GM13977 (cell line): ENCODE results near the gene NUDT3.
"Not testable (repeated sequence)": the region's sequence is repeated elsewhere in the genome, so short reads cannot be mapped to it uniquely, and the experiment has no call there.

Experiments used
- DNase-seq: peaks from one replicate; pipeline ENCODE4 v3.0.0; 2012; ENCODE audit warnings: low spot score
- CTCF ChIP-seq: IDR thresholded peaks from 2 replicates; pipeline ENCODE4 v1.5.1; 2012; ENCODE audit warnings: mild to moderate bottlenecking, control low read depth; ENCODE audit not compliant: insufficient read depth; ENCODE audit errors: extremely low read depth, missing control alignments
- in situ Hi-C: fragments of 300-500 bp; cut with MboI; formaldehyde crosslinking; loops from one replicate; pipeline ENCODE4 v1.12.0; 2022; ENCODE audit warnings: low sequenced_read_pairs, low pct_unique_long_range_greater_than_20kb, mixed read lengths, inconsistent platforms; ENCODE audit not compliant: unreplicated experiment

NUDT3 gene

DNA sequence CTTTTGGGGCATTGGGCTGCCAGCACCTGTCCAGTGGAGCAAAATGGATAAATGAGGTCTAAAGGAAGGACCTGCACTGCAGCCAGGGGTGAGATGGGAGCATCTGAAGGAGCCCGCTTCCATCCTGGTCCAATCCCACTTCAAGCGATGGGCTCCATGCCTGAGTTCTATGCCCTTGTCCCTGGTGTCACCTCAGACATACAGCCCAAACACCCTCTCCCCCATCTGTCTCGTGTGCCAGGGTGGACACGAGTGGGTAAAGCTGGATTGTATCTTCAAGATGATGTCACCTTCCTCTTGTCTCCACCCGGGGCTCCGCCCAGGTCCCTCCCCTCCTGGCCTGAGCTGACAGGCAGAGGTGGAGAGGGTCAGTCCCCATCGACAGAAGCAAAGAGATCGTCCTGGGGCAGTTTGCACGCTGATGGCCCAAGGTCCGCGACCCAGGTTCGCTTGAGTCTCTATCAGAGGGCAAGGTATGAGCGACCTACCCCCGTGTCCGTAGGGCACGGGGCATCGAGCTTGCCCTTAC lies 144.2 kb downstream of the NUDT3 start:
- DNase-seq = peak; percentile 67
- TF ChIP-seq CTCF = no peak
- in situ Hi-C loops = loop anchor here (25.0 kb wide), 1 partner anchor 364 kb away; no protein-coding TSS in a partner anchor

GRCh38 chr6:34247481-34248197 lies 144.8 kb downstream of the NUDT3 start:
- peak; percentile 17 for DNase-seq
- in situ Hi-C loops = loop anchor here (25.0 kb wide), 1 partner anchor 365 kb away; no protein-coding TSS in a partner anchor
- TF ChIP-seq CTCF = no peak

- peak; percentile 70 for DNase-seq
- in situ Hi-C loops = loop anchor here (25.0 kb wide), 1 partner anchor 366 kb away; no protein-coding TSS in a partner anchor
- peak; percentile 73 for TF ChIP-seq CTCF
Measured at GRCh38 chr6:34246563-34247391, 145.7 kb downstream of the NUDT3 start.

- in situ Hi-C loops = loop anchor here (25.0 kb wide), 1 partner anchor 366 kb away; no protein-coding TSS in a partner anchor
Measured at GRCh38 chr6:34246249-34246562, 146.3 kb downstream of the NUDT3 start.

GRCh38 chr6:34245761-34246140 lies 146.7 kb downstream of the NUDT3 start:
- DNase-seq = not testable (repeated sequence)
- in situ Hi-C loops = loop anchor here (25.0 kb wide), 1 partner anchor 367 kb away; no protein-coding TSS in a partner anchor

More at GRCh38 chr6:34246249-34246562, 146.3 kb downstream of the NUDT3 start:
- no peak for DNase-seq
- no peak for TF ChIP-seq CTCF

DNA sequence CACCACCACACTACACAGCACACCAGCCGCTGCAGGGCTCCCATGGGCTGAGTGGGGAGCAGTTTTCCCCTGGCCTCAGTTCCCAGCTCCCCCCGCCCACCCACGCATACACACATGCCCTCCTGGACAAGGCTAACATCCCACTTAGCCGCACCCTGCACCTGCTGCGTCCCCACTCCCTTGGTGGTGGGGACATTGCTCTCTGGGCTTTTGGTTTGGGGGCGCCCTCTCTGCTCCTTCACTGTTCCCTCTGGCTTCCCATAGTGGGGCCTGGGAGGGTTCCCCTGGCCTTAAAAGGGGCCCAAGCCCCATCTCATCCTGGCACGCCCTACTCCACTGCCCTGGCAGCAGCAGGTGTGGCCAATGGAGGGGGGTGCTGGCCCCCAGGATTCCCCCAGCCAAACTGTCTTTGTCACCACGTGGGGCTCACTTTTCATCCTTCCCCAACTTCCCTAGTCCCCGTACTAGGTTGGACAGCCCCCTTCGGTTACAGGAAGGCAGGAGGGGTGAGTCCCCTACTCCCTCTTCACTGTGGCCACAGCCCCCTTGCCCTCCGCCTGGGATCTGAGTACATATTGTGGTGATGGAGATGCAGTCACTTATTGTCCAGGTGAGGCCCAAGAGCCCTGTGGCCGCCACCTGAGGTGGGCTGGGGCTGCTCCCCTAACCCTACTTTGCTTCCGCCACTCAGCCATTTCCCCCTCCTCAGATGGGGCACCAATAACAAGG lies 147.3 kb downstream of the NUDT3 start:
- in situ Hi-C loops = loop anchor here (25.0 kb wide), 1 partner anchor 367 kb away; no protein-coding TSS in a partner anchor
- DNase-seq = not testable (repeated sequence)
